OCI-LY7 (cell line): ENCODE results near the gene INPP5K. TPM values are rescaled to one million over a fixed set of nuclear protein-coding genes. Genes with fewer than 3 reads are reported as not detected.

Source experiments
- BruUV-seq: library from RNA; stranded (reverse); fragments of 400-500 nt; replicated peaks from 2 replicates; lab custom pipeline; 2021; lab: Mats Ljungman, UMichigan
- CTCF ChIA-PET: fragments of 300-600 bp; sonication (Branson Sonifier 250); formaldehyde crosslinking; loops from one replicate; lab custom pipeline; 2022; ENCODE audit warnings: antibody characterized with exemption; ENCODE audit not compliant: unreplicated experiment; lab: Charles Lee
- POLR2A ChIA-PET: fragments of 300-600 bp; sonication (Branson Sonifier 250); formaldehyde crosslinking; loops from one replicate; lab custom pipeline; 2022; ENCODE audit warnings: antibody characterized with exemption; lab: Charles Lee
- DNase-seq: peaks from one replicate; pipeline ENCODE4 v3.0.0-alpha.2; 2015; ENCODE audit warnings: low spot score
- H2AFZ ChIP-seq: fragments of 200-600 bp; sonication (generic), shearing (Covaris generic); 2 replicates; pipeline ENCODE4 v1.6.1; 2014; ENCODE audit warnings: mild to moderate bottlenecking, antibody characterized with exemption, low read length, moderate library complexity
- H3K27ac ChIP-seq: fragments of 200-600 bp; sonication (generic); 2 replicates; pipeline ENCODE4 v1.5.1; 2014; ENCODE audit warnings: mixed run types, low read depth, mild to moderate bottlenecking, moderate library complexity, low read length, inconsistent platforms; ENCODE audit not compliant: poor library complexity, severe bottlenecking
- H3K36me3 ChIP-seq: fragments of 200-600 bp; sonication (generic); 2 replicates; pipeline ENCODE4 v1.6.1; 2014; ENCODE audit warnings: mild to moderate bottlenecking, antibody characterized with exemption, low read length, moderate library complexity, mixed read lengths; ENCODE audit not compliant: insufficient read depth
- H3K4me1 ChIP-seq: fragments of 200-600 bp; sonication (generic); 2 replicates; pipeline ENCODE4 v1.5.1; 2014; ENCODE audit warnings: mild to moderate bottlenecking, low read length; ENCODE audit not compliant: insufficient read depth, poor library complexity, severe bottlenecking
- H3K4me2 ChIP-seq: fragments of 200-600 bp; sonication (generic); 2 replicates; pipeline ENCODE4 v1.6.1; 2014; ENCODE audit warnings: mild to moderate bottlenecking, low read length
- H3K4me3 ChIP-seq: fragments of 200-600 bp; sonication (generic); 2 replicates; pipeline ENCODE4 v1.5.1; 2014; ENCODE audit warnings: mild to moderate bottlenecking, low read depth, low read length; ENCODE audit not compliant: poor library complexity, severe bottlenecking
- H3K79me2 ChIP-seq: fragments of 200-600 bp; sonication (generic); 2 replicates; pipeline ENCODE4 v1.6.1; 2016; ENCODE audit warnings: low read depth, mild to moderate bottlenecking, low read length, moderate library complexity, mixed read lengths; ENCODE audit not compliant: insufficient read depth
- H3K9me2 ChIP-seq: fragments of 200-600 bp; sonication (generic); 2 replicates; pipeline ENCODE4 v1.6.1; 2016; ENCODE audit warnings: mild to moderate bottlenecking, low read length, mixed read lengths; ENCODE audit not compliant: insufficient read depth
- H3K9me3 ChIP-seq: fragments of 200-600 bp; sonication (generic); 2 replicates; pipeline ENCODE4 v1.6.1; 2014; ENCODE audit warnings: mild to moderate bottlenecking, mixed run types, low read length, mixed read lengths
- H4K20me1 ChIP-seq: fragments of 200-600 bp; sonication (generic); 2 replicates; pipeline ENCODE4 v1.6.1; 2014; ENCODE audit warnings: mild to moderate bottlenecking, antibody characterized with exemption, low read length, moderate library complexity, mixed read lengths; ENCODE audit not compliant: insufficient read depth
- EZH2phosphoT487 ChIP-seq: fragments of 200-600 bp; sonication (generic); IDR thresholded peaks from 2 replicates; pipeline ENCODE4 v1.6.1; 2018; ENCODE audit warnings: low read depth, borderline replicate concordance, mild to moderate bottlenecking, mixed run types, antibody characterized with exemption, low read length, moderate library complexity, mixed read lengths
- intact Hi-C: fragments of 100-400 bp; cut with micrococcal nuclease; formaldehyde crosslinking; loops from one replicate; pipeline ENCODE4 v1.10.0; 2022; ENCODE audit not compliant: unreplicated experiment
- total RNA-seq, 2 experiments: library from RNA; depleted of rRNA in 1 of 2; stranded (reverse); fragments of >200 nt in 1 of 2; shearing (Covaris generic) in 1 of 2; gene quantifications; 2 replicates each; pipeline ENCODE4 v1.2.3, GENCODE V29; 2014 to 2022
- TF ChIP-seq, protein P1 (sequence below): fragments of 200-600 bp; sonication (generic); conservative IDR thresholded peaks from 2 replicates; pipeline ENCODE4 v1.5.1; 2014; ENCODE audit warnings: mild to moderate bottlenecking, antibody characterized with exemption, low read length, moderate library complexity, mixed read lengths

The INPP5K gene
- total RNA-seq, 2 experiments from 2014 or later = 28.8 to 40.7 TPM

DNA sequence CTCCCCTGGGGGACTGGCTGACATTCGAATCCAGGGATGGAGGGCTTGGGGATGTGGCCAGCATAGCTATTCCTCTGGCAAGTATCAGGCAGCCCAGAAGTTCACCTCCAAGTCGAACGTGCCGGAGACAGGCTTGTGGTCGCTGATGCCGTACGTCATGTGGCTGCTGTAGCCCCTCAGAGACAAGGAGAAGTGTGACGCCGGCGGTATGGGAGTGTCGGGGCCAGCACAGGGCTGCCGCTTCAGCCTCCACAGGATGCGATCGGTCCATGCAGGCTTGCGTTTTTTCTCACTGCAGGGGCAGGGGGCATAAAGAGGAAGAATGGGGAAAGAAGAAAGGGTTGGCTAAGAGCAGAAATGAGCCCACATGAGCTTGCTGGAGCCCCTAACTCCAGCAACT, 18.6 kb downstream of the INPP5K start:
- H3K79me2 ChIP-seq = no peaks in the 10 kb centered on the region
- H4K20me1 ChIP-seq = no peaks in the 10 kb centered on the region
- H3K27ac ChIP-seq = no peak overlapping the region
- no peak overlapping the region for H2AFZ ChIP-seq
- DNase-seq = no peak
- BruUV-seq = no TSS peak
- no peaks in the 10 kb centered on the region for H3K36me3 ChIP-seq
- no peaks in the 10 kb centered on the region for H3K4me1 ChIP-seq
- ChIA-PET CTCF (interaction anchor here (0.5 to 0.9 kb wide), 2 partner anchors 19 to 134 kb away, joined by 3 read pairs; partner anchors contain the start of gene INPP5K), POLR2A (interaction anchor here (1.3 kb wide), 1 partner anchor 10 kb away, joined by 3 read pairs; no protein-coding TSS in a partner anchor)
- no peaks in the 10 kb centered on the region for H3K9me3 ChIP-seq
- no peak overlapping the region for H3K4me2 ChIP-seq
- no peak overlapping the region for H3K4me3 ChIP-seq
- no peaks in the 10 kb centered on the region for H3K9me2 ChIP-seq
- intact Hi-C loops = no loop called here
- TF ChIP-seq, protein P1, sequence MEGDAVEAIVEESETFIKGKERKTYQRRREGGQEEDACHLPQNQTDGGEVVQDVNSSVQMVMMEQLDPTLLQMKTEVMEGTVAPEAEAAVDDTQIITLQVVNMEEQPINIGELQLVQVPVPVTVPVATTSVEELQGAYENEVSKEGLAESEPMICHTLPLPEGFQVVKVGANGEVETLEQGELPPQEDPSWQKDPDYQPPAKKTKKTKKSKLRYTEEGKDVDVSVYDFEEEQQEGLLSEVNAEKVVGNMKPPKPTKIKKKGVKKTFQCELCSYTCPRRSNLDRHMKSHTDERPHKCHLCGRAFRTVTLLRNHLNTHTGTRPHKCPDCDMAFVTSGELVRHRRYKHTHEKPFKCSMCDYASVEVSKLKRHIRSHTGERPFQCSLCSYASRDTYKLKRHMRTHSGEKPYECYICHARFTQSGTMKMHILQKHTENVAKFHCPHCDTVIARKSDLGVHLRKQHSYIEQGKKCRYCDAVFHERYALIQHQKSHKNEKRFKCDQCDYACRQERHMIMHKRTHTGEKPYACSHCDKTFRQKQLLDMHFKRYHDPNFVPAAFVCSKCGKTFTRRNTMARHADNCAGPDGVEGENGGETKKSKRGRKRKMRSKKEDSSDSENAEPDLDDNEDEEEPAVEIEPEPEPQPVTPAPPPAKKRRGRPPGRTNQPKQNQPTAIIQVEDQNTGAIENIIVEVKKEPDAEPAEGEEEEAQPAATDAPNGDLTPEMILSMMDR = no peak
- TF ChIP-seq EZH2phosphoT487 = no peak

DNA sequence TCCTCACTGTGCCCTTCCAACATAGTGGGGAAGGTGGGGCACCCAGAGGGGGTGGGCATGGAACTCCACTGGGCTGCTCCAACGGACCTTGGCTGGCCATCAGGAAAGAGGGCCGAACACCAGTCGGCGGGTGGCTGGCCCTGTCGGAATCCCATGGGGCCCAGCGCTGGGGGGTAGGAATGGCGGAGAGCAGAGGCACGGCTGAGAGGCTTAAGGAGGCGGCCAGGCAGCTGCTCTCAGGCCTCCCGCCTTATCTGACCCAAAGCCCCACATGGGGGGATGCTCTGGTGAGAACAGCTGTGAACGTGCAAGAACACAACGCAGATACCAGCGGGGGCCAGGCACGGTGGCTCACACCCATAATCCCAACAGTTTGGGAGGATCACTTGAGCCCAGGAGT, 19.5 kb downstream of the INPP5K start:
- no peaks in the 10 kb centered on the region for H3K9me3 ChIP-seq
- ChIA-PET POLR2A (no interaction called here), CTCF (no interaction called here)
- H3K9me2 ChIP-seq = no peaks in the 10 kb centered on the region
- intact Hi-C loops = no loop called here
- H2AFZ ChIP-seq = no peak overlapping the region
- H3K27ac ChIP-seq = no peak overlapping the region
- H3K4me2 ChIP-seq = no peak overlapping the region
- TF ChIP-seq EZH2phosphoT487 = no peak
- TF ChIP-seq, protein P1 = no peak
- BruUV-seq = no TSS peak
- peaks cover 4% of the 10 kb centered on the region for H3K4me1 ChIP-seq
- no peaks in the 10 kb centered on the region for H3K36me3 ChIP-seq
- no peaks in the 10 kb centered on the region for H4K20me1 ChIP-seq
- H3K4me3 ChIP-seq = no peak overlapping the region
- H3K79me2 ChIP-seq = no peaks in the 10 kb centered on the region
- DNase-seq = no peak

DNA sequence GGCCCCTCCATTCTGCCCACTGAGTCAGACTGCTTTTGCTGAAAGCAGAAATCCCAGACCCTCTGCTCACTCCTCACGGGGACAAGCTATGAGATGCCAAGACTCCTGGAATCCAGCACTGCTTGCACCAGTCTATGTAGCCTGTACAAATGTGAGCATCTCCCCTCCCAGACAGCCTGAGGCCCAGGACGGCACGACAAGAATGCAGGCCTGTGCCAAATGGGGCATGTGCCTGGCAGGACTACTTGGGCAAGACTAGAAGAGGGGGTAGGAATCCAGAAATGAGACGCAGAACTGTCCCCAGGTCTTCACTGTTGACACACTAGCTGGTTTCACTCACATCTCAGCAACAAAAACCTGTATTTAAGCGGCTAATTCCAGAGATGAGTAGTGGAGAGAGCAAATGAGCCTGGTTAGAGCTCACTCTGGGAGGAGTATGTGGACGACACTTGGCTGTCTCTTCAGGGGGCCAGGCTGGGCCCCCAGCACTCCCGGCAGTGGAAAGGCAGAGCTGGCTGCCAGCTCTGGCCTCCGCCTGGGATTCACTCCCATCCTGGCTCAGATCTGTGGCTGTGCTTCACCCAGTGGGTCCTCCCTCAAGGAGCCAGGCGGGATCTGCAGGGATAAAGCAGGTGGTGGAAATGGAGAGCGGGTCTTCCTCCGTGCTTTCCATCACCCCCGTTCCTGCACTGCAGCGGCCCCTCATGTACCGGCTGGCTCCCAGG, 21.0 kb downstream of the INPP5K start:
- Histone ChIP-seq H3K4me2 (no peak overlapping the region), H3K4me3 (no peak overlapping the region), H3K9me3 (no peaks in the 10 kb centered on the region), H3K9me2 (no peaks in the 10 kb centered on the region), H3K79me2 (no peaks in the 10 kb centered on the region; the same call in 1 of the 2 replicates), H4K20me1 (no peaks in the 10 kb centered on the region), H3K4me1 (peaks cover 9% of the 10 kb centered on the region), H3K27ac (no peak overlapping the region), H2AFZ (no peak overlapping the region), H3K36me3 (no peaks in the 10 kb centered on the region)
- DNase-seq = no peak
- CTCF ChIA-PET = no interaction called here
- POLR2A ChIA-PET = interaction anchor here (1.1 kb wide), 1 partner anchor 9 kb away, joined by 3 read pairs; no protein-coding TSS in a partner anchor
- intact Hi-C loops = no loop called here
- TF ChIP-seq EZH2phosphoT487 = no peak
- TF ChIP-seq, protein P1 = no peak
- BruUV-seq = TSS peak; percentile 56
